Gastroesophageal sphincter (tissue), 4 donors: Measurements from ENCODE around the gene B4GALNT1. TPM values are rescaled to one million over a fixed set of nuclear protein-coding genes. Genes with fewer than 3 reads are reported as not detected.
"Not testable (repeated sequence)": the region's sequence is repeated elsewhere in the genome, so short reads cannot be mapped to it uniquely, and the experiment has no call there.

ENCODE experiments used
- ATAC-seq: fragments of 150-250 bp; one replicate; pipeline ENCODE4 v1.9.1; 2016; ENCODE audit warnings: mild to moderate bottlenecking, moderate library complexity
- H3K27ac ChIP-seq, 4 donors: fragments of 200-600 bp; sonication (generic) in 3 of 4; 1 replicate in 3 of 4; 2 replicates in 1 of 4; pipeline ENCODE4 v1.5.1; 2016 to 2019
- H3K27me3 ChIP-seq: fragments of 200-600 bp; sonication (generic); one replicate; pipeline ENCODE4 v1.5.1; 2019
- H3K36me3 ChIP-seq, 2 donors: fragments of 200-600 bp; sonication (generic); one replicate each; pipeline ENCODE4 v1.5.1; 2019; ENCODE audit warnings: control low read depth in 1 of 2
- H3K4me1 ChIP-seq, 3 donors: fragments of 200-600 bp; sonication (generic); 1 replicate in 2 of 3; 2 replicates in 1 of 3; pipeline ENCODE4 v1.5.1; 2016 to 2019; ENCODE audit warnings: control low read depth in 2 of 3
- H3K4me3 ChIP-seq, 2 donors: fragments of 200-600 bp; sonication (generic); one replicate each; pipeline ENCODE4 v1.5.1; 2019; ENCODE audit warnings: mild to moderate bottlenecking in 1 of 2, moderate library complexity in 1 of 2
- H3K9me3 ChIP-seq, 3 donors: fragments of 200-600 bp; sonication (generic); one replicate each; pipeline ENCODE4 v1.5.1; 2017 to 2019; ENCODE audit warnings: control low read depth in 2 of 3
- CTCF ChIP-seq, 4 experiments: fragments of 200-600 bp in 2 of 4; fragments of 450-650 bp in 2 of 4; sonication (generic) in 1 of 4; IDR thresholded peaks; one replicate each; pipeline ENCODE4 v1.5.1; 2017 to 2019; ENCODE audit warnings: antibody characterized with exemption in 4 of 4, mild to moderate bottlenecking in 2 of 4, moderate library complexity in 2 of 4
- EP300 ChIP-seq: sonication (generic); formaldehyde crosslinking; IDR thresholded peaks from one replicate; pipeline ENCODE4 v1.6.1; 2017; ENCODE audit warnings: antibody characterized with exemption, mild to moderate bottlenecking
- POLR2A ChIP-seq, 2 donors: fragments of 450-650 bp; IDR thresholded peaks; one replicate each; pipeline ENCODE4 v1.6.1; 2017; ENCODE audit warnings: antibody characterized with exemption in 2 of 2, mild to moderate bottlenecking in 2 of 2, moderate library complexity in 1 of 2
- POLR2AphosphoS5 ChIP-seq: sonication (generic); formaldehyde crosslinking; IDR thresholded peaks from one replicate; pipeline ENCODE4 v1.6.1; 2017; ENCODE audit warnings: antibody characterized with exemption
- WGBS, 2 donors: methylation state at CpG; one replicate each; pipeline ENCODE4 v1.1.5; 2018; ENCODE audit warnings: low coverage in 1 of 2; 5-methylcytosine and 5-hydroxymethylcytosine counted together
- total RNA-seq, 4 donors: library from RNA; depleted of rRNA; stranded (reverse); fragments of >200 nt; gene quantifications; one replicate each; pipeline ENCODE4 v1.1.0, GENCODE V29; 2016

The B4GALNT1 gene
- total RNA-seq, 4 donors from 2014 or later, result 2.3 to 10.1 (median 5.0) TPM

DNA sequence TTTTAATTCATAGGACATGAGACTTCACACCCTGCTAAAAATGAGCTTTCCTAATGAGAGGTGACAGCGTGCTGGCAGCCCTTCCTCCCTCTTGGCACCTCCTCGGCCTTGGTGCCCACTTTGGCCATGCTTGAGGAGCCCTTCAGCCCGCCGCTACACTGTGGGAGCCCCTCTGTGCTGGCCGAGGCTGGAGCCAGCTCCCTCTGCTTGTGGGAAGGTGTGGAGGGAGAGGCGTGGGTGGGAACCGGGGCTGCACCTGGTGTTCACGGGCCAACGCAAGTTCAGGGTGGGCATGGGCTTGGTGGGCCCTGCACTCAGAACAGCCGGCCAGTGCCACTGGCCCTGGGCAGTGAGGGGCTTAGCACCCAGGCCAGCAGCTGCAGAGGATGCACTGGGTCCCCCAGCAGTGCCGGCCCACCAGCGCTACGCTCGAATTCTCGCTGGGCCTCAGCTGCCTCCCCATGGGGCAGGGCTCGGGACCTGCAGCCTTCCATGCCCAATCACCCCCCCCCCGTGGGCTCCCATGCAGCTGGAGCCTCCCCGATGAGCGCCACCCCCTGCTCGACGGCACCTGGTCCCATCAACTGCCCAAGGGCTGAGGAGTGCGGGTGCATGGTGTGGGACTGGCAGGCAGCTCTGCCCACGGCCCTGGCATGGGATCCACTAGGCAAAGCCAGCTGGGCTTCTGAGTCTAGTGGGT, 22.7 kb upstream of the B4GALNT1 start:
- no peak for TF ChIP-seq EP300
- no peaks in the 10 kb centered on the region for H3K36me3 ChIP-seq
- H3K27ac ChIP-seq, result no peak overlapping the region
- H3K4me3 ChIP-seq, result no peak overlapping the region
- H3K9me3 ChIP-seq, result no peaks in the 10 kb centered on the region
- no peaks in the 10 kb centered on the region for H3K27me3 ChIP-seq
- ATAC-seq, result no peak
- peaks cover 0 to 8% (median 0%) of the 10 kb centered on the region in 3 donors for H3K4me1 ChIP-seq
- 33 to 67% methylated on average over 1 to 2 of the region's 23 CpGs for WGBS, 2 donors

DNA sequence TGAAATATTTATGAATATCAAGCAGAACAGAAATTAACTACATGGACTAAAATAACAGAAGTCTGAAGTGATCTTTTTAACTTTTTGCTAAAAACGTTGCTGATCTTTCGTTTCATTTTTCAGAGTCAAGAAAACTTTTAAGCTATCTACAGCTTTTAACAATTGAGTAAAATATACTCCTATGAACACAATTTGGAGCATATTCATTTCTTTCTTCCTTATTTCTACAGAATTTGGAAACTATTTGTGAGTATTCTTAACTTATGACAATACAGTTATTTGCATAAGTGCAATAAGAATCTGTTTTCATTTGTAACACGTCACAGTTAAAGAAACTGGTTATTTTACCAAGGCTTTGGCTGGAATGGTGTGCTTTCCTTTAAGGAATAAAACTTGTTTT, 21.0 kb upstream of the B4GALNT1 start:
- WGBS, 2 donors, result 56 to 72% methylated on average over 3 of the region's 3 CpGs
- H3K9me3 ChIP-seq, result no peaks in the 10 kb centered on the region
- H3K27ac ChIP-seq, result no peak overlapping the region
- no peak for ATAC-seq
- no peaks in the 10 kb centered on the region for H3K27me3 ChIP-seq
- H3K4me1 ChIP-seq, result peaks cover 0 to 8% (median 0%) of the 10 kb centered on the region in 3 donors
- TF ChIP-seq CTCF (IDR thresholded peaks at IDR 0.05), result no peak
- TF ChIP-seq EP300, result no peak
- no peak for TF ChIP-seq POLR2A (IDR thresholded peaks at IDR 0.05)
- TF ChIP-seq POLR2AphosphoS5, result no peak
- no peak overlapping the region for H3K4me3 ChIP-seq
- no peaks in the 10 kb centered on the region for H3K36me3 ChIP-seq

DNA sequence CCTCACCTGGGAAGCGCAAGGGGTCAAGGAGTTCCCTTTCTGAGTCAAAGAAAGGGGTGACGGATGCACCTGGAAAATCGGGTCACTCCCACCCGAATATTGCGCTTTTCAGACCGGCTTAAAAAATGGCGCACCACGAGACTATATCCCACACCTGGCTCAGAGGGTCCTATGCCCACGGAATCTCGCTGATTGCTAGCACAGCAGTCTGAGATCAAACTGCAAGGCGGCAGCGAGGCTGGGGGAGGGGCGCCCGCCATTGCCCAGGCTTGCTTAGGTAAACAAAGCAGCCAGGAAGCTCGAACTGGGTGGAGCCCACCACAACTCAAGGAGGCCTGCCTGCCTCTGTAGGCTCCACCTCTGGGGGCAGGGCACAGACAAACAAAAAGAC, 13.7 kb upstream of the B4GALNT1 start:
- H3K9me3 ChIP-seq, H3K4me3 ChIP-seq, H3K4me1 ChIP-seq, ATAC-seq, H3K36me3 ChIP-seq, H3K27ac ChIP-seq: not testable (repeated sequence)
- no CpG with 5 or more reads among the region's 15 CpGs for WGBS, 2 donors
- H3K27me3 ChIP-seq, result peaks cover 24% of the 10 kb centered on the region

DNA sequence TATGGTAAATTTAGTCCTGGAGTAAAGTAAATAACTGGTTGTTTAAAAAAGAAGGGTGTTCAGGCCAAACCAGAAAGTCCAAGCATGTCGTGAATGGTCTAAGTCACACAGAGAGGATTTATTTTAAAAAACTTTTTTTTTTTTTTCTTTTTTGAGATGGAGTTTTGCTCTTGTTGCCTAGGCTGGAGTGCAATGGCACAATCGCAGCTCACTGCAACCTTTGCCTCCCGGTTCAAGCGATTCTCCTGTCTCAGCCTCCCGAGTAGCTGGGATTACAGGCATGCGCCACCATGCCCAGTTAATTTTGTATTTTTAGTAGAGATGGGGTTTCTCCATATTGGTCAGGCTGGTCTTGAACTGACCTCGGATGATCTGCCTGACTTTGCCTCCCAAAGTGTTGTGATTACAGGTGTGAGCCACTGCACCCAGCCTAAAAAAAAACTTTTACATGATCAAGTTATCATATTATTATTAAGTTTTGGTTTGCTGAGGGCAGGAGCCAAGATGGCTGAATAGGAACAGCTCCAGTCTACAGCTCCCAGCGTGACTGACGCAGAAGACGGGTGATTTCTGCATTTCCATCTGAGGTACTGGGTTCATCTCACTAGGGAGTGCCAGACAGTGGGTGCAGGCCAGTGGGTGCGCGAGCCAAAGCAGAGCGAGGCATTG, 13.1 kb upstream of the B4GALNT1 start:
- not testable (repeated sequence) for H3K36me3 ChIP-seq, H3K9me3 ChIP-seq, H3K4me3 ChIP-seq, H3K27ac ChIP-seq, ATAC-seq, H3K4me1 ChIP-seq
- WGBS, 2 donors, result 63 to 66% methylated on average over 7 to 10 of the region's 13 CpGs
- H3K27me3 ChIP-seq, result peaks cover 30% of the 10 kb centered on the region

- H3K36me3 ChIP-seq, result no peaks in the 10 kb centered on the region
- no peak overlapping the region for H3K27ac ChIP-seq
- 43 to 47% methylated on average over 5 of the region's 5 CpGs for WGBS, 2 donors
- H3K4me3 ChIP-seq, result no peak overlapping the region
- H3K27me3 ChIP-seq, result peaks cover 63% of the 10 kb centered on the region
- H3K9me3 ChIP-seq, result peaks cover 0 to 8% (median 0%) of the 10 kb centered on the region in 3 donors
- H3K4me1 ChIP-seq, result no peaks in the 10 kb centered on the region
- TF ChIP-seq POLR2A (IDR thresholded peaks at IDR 0.05), result no peak
- TF ChIP-seq EP300, result no peak
- TF ChIP-seq POLR2AphosphoS5, result no peak
- no peak for TF ChIP-seq CTCF (IDR thresholded peaks at IDR 0.05)
- no peak for ATAC-seq
These were observed 8.9 kb upstream of the B4GALNT1 start for GRCh38 chr12:57641699-57642442.

DNA sequence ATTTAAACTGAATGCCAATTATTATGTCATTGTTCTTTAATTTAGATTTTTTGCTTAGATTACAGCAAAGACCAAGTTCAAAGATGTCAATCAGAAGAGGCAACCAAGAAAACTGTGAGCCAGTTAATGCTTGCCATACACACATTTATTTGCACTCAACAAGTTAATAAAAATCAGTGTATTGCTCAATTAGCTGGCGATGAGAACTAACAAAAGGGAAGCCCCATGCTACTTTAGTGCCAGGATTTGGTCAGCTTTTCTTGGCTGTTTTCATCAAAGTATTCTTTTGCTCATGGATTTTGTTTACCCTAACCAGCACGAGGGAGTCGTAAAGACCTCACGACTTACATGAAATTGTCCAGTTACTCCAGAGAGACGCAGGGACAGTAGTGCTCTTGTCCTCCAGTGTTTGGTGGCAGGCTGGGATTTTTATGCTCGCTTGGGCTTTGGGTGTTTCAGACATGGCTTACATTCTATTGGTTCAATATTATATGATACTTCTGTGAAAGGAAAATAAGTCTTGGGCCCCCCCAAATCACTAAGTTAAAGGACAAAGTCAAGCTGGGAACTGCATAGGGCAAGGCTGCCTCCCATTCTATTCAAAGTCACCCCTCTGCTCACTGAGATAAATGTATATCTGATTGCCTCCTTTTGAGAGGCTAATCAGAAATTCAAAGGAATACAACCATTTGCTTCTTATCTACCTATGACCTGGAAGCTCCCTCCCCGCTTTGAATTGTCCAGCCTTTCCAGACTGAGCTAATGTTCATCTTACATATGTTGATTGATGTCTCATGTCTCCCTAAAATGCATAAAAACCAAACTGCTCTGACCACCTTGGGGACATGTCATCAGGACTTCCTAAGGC, 7.4 kb upstream of the B4GALNT1 start:
- WGBS, 2 donors, result 41 to 62% methylated on average over 6 of the region's 7 CpGs

More for the DNA sequence above, 7.4 kb upstream of the B4GALNT1 start:
- TF ChIP-seq EP300 (no peak), POLR2A (IDR thresholded peaks at IDR 0.05) (no peak), CTCF (IDR thresholded peaks at IDR 0.05) (no peak), POLR2AphosphoS5 (no peak)
- H3K27ac ChIP-seq, result no peak overlapping the region
- H3K36me3 ChIP-seq, result no peaks in the 10 kb centered on the region
- H3K27me3 ChIP-seq, result peaks cover 75% of the 10 kb centered on the region
- no peaks in the 10 kb centered on the region for H3K9me3 ChIP-seq
- H3K4me3 ChIP-seq, result no peak overlapping the region
- no peak for ATAC-seq
- H3K4me1 ChIP-seq, result no peaks in the 10 kb centered on the region
